CD8-positive, alpha-beta memory T cell (primary cell): ENCODE results near the gene C11orf16. TPM values are rescaled to one million over a fixed set of nuclear protein-coding genes. Genes with fewer than 3 reads are reported as not detected.
A peak's percentile ranks its signal among the peaks of the same experiment; 100 is the strongest.
"Not testable (repeated sequence)": the region's sequence is repeated elsewhere in the genome, so short reads cannot be mapped to it uniquely, and the experiment has no call there.

Experiments
- CTCF ChIA-PET: fragments of 350-600 bp; sonication (Branson Sonifier 250); formaldehyde crosslinking; loops from one replicate; lab custom pipeline; 2021; ENCODE audit warnings: antibody characterized with exemption; lab: Charles Lee
- POLR2A ChIA-PET: fragments of 350-600 bp; sonication (Branson Sonifier 250); formaldehyde crosslinking; loops from one replicate; lab custom pipeline; 2021; ENCODE audit warnings: antibody characterized with exemption; lab: Charles Lee
- DNase-seq, 5 donors: peaks; one replicate each; pipeline versions ENCODE4 v3.0.0 to v3.0.0-alpha.2; 2020 to 2022; ENCODE audit warnings: mixed read lengths in 1 of 5
- H3K27ac ChIP-seq: one replicate; pipeline ENCODE4 v1.7.0; 2013; ENCODE audit warnings: low read depth, mild to moderate bottlenecking, low read length, moderate library complexity
- H3K27me3 ChIP-seq: 2 replicates; pipeline ENCODE4 v1.7.0; 2013; ENCODE audit warnings: low read length, mild to moderate bottlenecking; ENCODE audit not compliant: insufficient read depth, poor library complexity, severe bottlenecking
- H3K36me3 ChIP-seq: 2 replicates; pipeline ENCODE4 v1.7.0; 2013; ENCODE audit warnings: mild to moderate bottlenecking, low read length, moderate library complexity; ENCODE audit not compliant: insufficient read depth
- H3K4me1 ChIP-seq: 2 replicates; pipeline ENCODE4 v1.7.0; 2013; ENCODE audit warnings: mild to moderate bottlenecking, low read length, moderate library complexity; ENCODE audit not compliant: insufficient read depth
- H3K4me3 ChIP-seq: 2 replicates; pipeline ENCODE4 v1.7.0; 2013; ENCODE audit warnings: mild to moderate bottlenecking, low read length
- H3K9me3 ChIP-seq: 2 replicates; pipeline ENCODE4 v1.7.0; 2013; ENCODE audit warnings: mild to moderate bottlenecking, low read length
- H3K27ac Mint-ChIP-seq, 8 donors: one replicate each; pipeline ENCODE4 v1.8.0; 2020 to 2021; ENCODE audit warnings: mixed read lengths in 8 of 8, mild to moderate bottlenecking in 6 of 8, inconsistent platforms in 3 of 8, moderate library complexity in 3 of 8
- H3K27me3 Mint-ChIP-seq, 2 donors: one replicate each; pipeline ENCODE4 v1.8.0; 2020 to 2021; ENCODE audit warnings: mixed read lengths in 2 of 2, mild to moderate bottlenecking in 1 of 2, moderate library complexity in 1 of 2
- H3K36me3 Mint-ChIP-seq, 3 donors: one replicate each; pipeline ENCODE4 v1.8.0; 2020 to 2021; ENCODE audit warnings: mixed read lengths in 3 of 3, inconsistent platforms in 1 of 3, mild to moderate bottlenecking in 1 of 3
- H3K4me1 Mint-ChIP-seq, 3 donors: one replicate each; pipeline ENCODE4 v1.8.0; 2020 to 2021; ENCODE audit warnings: mixed read lengths in 3 of 3, inconsistent platforms in 1 of 3, mild to moderate bottlenecking in 1 of 3
- H3K4me3 Mint-ChIP-seq, 7 donors: one replicate each; pipeline ENCODE4 v1.8.0; 2020 to 2021; ENCODE audit warnings: mixed read lengths in 7 of 7, mild to moderate bottlenecking in 6 of 7, moderate library complexity in 4 of 7, inconsistent platforms in 2 of 7
- H3K9me3 Mint-ChIP-seq, 5 donors: one replicate each; pipeline ENCODE4 v1.8.0; 2020 to 2022; ENCODE audit warnings: mixed read lengths in 5 of 5, mild to moderate bottlenecking in 3 of 5, moderate library complexity in 2 of 5, inconsistent platforms in 1 of 5
- polyA plus RNA-seq: library from polyadenylated mRNA; unstranded; fragments of 300-500 nt; fragmentation: Illumina TruSeq; gene quantifications from one replicate; pipeline ENCODE4 v1.2.3, GENCODE V29; 2021
- total RNA-seq, 2 experiments: library from RNA; stranded (reverse); gene quantifications; one replicate each; pipeline ENCODE4 v1.2.3, GENCODE V29; 2021

The C11orf16 gene
- total and polyA plus RNA-seq, 3 experiments from 2014 or later: not detected

DNA sequence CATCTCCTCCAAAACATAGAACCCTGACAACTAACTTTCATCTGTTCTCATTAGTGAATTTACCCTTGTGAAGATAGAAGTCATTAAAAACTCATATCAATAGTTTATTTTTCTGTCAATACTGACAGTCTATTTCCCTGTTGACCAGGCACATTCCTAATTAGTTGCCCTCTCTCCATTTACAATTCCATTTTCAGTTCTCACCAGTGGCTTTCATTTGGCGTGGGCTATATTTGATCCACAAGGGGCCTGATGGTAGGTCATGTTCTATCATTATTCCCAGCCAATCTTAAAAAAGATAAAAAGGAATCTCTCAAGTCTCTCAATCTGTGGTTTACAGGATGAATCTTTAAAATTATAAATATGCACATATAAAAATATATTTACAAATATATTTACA lies 25.6 kb downstream of the C11orf16 start:
- Mint-ChIP-seq H3K27ac (no peak overlapping the region), H3K27me3 (peaks cover 3 to 9% of the 10 kb centered on the region in 2 donors), H3K9me3 (no peaks in the 10 kb centered on the region), H3K4me3 (no peak overlapping the region), H3K4me1 (peaks cover 15 to 27% (median 15%) of the 10 kb centered on the region in 3 donors), H3K36me3 (peaks cover 0 to 2% (median 0%) of the 10 kb centered on the region in 3 donors)
- no peak overlapping the region for H3K27ac ChIP-seq
- no peaks in the 10 kb centered on the region for H3K9me3 ChIP-seq
- CTCF ChIA-PET: no interaction called here
- H3K4me1 ChIP-seq: peaks cover 6% of the 10 kb centered on the region
- H3K27me3 ChIP-seq: no peaks in the 10 kb centered on the region
- POLR2A ChIA-PET: no interaction called here
- H3K4me3 ChIP-seq: no peak overlapping the region
- DNase-seq: no peak
- H3K36me3 ChIP-seq: no peaks in the 10 kb centered on the region

DNA sequence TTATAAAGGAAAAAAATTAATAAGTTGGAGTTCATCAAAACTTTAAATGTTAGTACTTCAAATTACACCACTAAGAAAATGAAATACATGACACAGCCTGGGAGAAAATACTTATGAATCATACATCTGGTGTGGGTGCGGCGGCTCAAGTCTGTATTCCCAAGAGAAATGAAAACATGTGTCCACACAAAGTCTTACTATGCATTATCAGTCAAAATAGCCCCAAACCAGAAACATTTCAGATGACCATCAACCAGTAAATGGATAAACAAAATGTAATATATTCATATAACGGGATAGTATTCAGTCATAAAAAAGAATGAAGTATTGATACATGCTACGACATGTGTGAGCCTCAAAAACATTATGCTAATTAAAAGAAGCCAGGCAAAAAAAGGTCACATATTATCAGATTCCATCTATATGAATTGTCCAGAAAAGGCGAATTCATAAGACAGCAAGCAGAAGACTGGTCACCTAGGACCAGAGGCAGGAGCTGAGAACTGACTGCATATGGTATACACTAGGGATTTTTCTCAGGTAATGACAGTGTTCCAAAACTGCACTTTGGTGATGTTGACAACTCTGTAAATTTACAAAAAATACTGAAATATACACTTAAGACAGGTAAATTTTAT lies 27.1 kb downstream of the C11orf16 start:
- H3K4me3 Mint-ChIP-seq: peak overlapping the region in 1 of 7 donors; percentile 1
- Histone ChIP-seq H3K36me3 (no peaks in the 10 kb centered on the region), H3K4me1 (peaks cover 6% of the 10 kb centered on the region), H3K27me3 (no peaks in the 10 kb centered on the region), H3K27ac (no peak overlapping the region), H3K4me3 (no peak overlapping the region), H3K9me3 (no peaks in the 10 kb centered on the region)
- peaks cover 14 to 26% (median 15%) of the 10 kb centered on the region in 3 donors for H3K4me1 Mint-ChIP-seq
- H3K27me3 Mint-ChIP-seq: peaks cover 5 to 13% of the 10 kb centered on the region in 2 donors
- peaks cover 0 to 5% (median 0%) of the 10 kb centered on the region in 3 donors for H3K36me3 Mint-ChIP-seq
- DNase-seq: no peak
- CTCF ChIA-PET: no interaction called here
- POLR2A ChIA-PET: no interaction called here
- no peak overlapping the region for H3K27ac Mint-ChIP-seq
- H3K9me3 Mint-ChIP-seq: peaks cover 0 to 9% (median 5%) of the 10 kb centered on the region in 5 donors

DNA sequence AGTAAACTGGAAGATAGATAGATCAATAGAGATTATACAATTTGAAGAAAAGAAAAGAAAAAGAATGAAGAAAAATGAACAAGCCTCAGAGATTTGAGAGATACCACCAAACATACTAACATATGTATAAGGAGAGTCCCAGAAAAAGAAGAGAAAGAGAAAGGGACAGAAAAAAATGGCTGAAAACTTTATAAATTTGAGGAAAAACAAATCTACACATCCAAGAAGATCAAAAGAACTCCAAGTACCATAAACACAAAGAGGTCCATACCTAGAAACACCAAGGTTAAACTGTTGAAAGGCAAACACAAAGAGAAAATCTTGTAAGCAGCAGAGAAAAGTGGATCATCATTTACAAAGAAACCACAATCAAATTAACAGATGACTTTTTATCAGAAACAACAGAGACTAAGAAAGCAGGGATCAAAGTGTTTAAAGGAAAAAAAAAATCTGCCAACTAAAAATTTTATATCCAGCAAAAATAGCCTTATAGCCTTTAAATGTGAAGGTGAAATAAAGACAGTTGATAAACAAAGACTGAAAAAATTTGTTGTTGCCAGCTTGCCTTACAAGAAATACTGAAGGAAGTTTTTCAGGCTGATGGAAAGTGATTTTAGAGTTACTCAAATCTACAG lies 33.5 kb downstream of the C11orf16 start:
- H3K36me3 ChIP-seq: no peaks in the 10 kb centered on the region
- H3K27ac ChIP-seq: no peak overlapping the region
- Mint-ChIP-seq H3K4me1 (no peaks in the 10 kb centered on the region), H3K9me3 (peaks cover 17 to 35% (median 33%) of the 10 kb centered on the region in 5 donors), H3K36me3 (peaks cover 1 to 37% (median 7%) of the 10 kb centered on the region in 3 donors), H3K27ac (no peak overlapping the region), H3K4me3 (no peak overlapping the region), H3K27me3 (peaks cover 5 to 13% of the 10 kb centered on the region in 2 donors)
- no peak overlapping the region for H3K4me3 ChIP-seq
- CTCF ChIA-PET: no interaction called here
- H3K4me1 ChIP-seq: no peaks in the 10 kb centered on the region
- POLR2A ChIA-PET: no interaction called here
- H3K9me3 ChIP-seq: no peaks in the 10 kb centered on the region
- no peak for DNase-seq
- no peaks in the 10 kb centered on the region for H3K27me3 ChIP-seq

DNA sequence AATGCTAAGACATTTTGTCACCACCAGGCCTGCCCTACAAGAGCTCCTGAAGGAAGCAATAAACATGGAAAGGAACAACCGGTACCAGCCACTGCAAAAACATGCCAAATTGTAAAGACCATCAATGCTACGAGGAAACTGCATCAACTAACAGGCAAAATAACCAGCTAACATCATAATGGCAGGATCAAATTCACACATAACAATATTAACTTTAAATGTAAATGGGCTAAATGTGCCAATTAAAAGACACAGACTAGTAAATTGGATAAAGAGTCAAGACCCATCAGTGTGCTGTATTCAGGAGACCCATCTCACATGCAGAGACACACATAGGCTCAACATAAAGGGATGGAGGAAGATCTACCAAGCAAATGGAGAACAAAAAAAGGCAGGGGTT lies 41.6 kb downstream of the C11orf16 start:
- Mint-ChIP-seq H3K27me3 (peaks cover 17 to 43% of the 10 kb centered on the region in 2 donors), H3K36me3 (peaks cover 0 to 23% (median 5%) of the 10 kb centered on the region in 3 donors), H3K9me3 (peaks cover 0 to 30% (median 9%) of the 10 kb centered on the region in 5 donors)
- H3K9me3 ChIP-seq, H3K27ac Mint-ChIP-seq, H3K4me1 ChIP-seq, H3K4me3 Mint-ChIP-seq, DNase-seq, H3K36me3 ChIP-seq, H3K4me3 ChIP-seq, CTCF ChIA-PET, POLR2A ChIA-PET, H3K27ac ChIP-seq, H3K4me1 Mint-ChIP-seq, H3K27me3 ChIP-seq: not testable (repeated sequence)

DNA sequence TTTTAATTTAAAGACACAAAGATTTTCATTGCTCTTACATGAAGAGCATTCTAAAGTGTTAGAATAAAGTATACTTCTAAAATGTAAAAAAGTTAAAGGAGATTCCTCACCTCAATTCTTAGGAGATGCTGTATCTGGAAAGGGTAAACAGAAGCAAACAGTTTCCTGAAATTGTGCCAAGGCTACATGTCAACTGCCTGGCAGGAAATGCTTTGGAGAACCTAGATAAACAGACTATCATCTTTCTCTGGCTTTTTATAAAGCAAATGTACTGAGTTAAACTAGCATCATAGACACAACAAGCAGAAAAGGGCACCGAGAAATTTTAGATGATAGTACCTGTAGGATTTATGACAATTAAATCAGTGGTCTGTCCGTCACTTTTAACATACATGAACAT lies 46.4 kb downstream of the C11orf16 start:
- ChIA-PET POLR2A (no interaction called here), CTCF (no interaction called here)
- H3K27me3 Mint-ChIP-seq: peaks cover 15 to 42% of the 10 kb centered on the region in 2 donors
- H3K36me3 Mint-ChIP-seq: peaks cover 0 to 15% (median 5%) of the 10 kb centered on the region in 3 donors
- H3K9me3 ChIP-seq: no peaks in the 10 kb centered on the region
- no peaks in the 10 kb centered on the region for H3K4me1 ChIP-seq
- H3K27me3 ChIP-seq: no peaks in the 10 kb centered on the region
- H3K27ac Mint-ChIP-seq: no peak overlapping the region
- no peaks in the 10 kb centered on the region for H3K36me3 ChIP-seq
- no peak overlapping the region for H3K4me3 Mint-ChIP-seq
- peaks cover 0 to 18% (median 5%) of the 10 kb centered on the region in 5 donors for H3K9me3 Mint-ChIP-seq
- no peak overlapping the region for H3K4me3 ChIP-seq
- DNase-seq: no peak
- no peak overlapping the region for H3K27ac ChIP-seq
- no peaks in the 10 kb centered on the region for H3K4me1 Mint-ChIP-seq

DNA sequence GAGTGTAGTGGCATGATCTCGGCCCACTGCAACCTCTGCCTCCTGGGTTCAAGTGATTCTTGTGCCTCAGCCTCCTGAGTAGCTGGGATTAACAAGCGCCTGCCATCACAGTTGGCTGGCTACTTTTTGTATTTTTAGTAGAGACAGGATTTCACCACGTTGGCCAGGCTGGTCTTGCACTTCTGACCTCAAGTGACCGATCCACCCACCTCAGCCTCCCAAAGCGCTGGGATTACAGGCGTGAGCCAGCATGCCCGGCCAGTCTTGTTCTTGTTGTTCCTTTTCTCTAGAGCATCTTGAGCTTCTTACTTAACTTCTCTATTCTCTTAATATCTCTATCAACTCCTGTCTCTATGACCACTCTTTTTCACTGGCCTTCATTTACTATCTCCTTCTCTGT lies 51.2 kb downstream of the C11orf16 start:
- H3K27me3 Mint-ChIP-seq: peaks cover 4 to 15% of the 10 kb centered on the region in 2 donors
- H3K27ac Mint-ChIP-seq, H3K36me3 ChIP-seq, CTCF ChIA-PET, H3K4me3 Mint-ChIP-seq, H3K4me3 ChIP-seq, H3K27ac ChIP-seq, H3K4me1 ChIP-seq, H3K9me3 Mint-ChIP-seq, H3K27me3 ChIP-seq, H3K9me3 ChIP-seq, POLR2A ChIA-PET, H3K4me1 Mint-ChIP-seq, DNase-seq, H3K36me3 Mint-ChIP-seq: not testable (repeated sequence)

DNA sequence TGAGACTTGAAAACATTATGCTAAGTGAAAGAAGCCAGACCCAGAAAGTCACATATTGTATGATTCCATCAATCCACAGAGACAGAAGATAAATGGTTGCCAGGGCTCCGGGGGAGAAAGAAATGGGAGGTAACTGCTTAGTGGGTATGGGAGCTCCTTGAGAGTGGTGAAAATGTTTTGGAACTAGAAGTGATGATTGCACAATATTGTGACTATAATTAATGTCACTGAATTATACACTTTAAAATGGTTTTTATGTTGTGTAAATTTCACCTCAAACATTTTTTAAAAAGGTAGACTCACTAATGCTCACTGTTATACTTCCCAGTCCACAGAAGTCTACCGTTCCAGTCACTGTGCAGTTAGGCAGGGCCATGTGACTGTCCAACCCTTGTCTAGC lies 54.0 kb downstream of the C11orf16 start:
- H3K4me3 Mint-ChIP-seq: no peak overlapping the region
- Histone ChIP-seq H3K27me3 (no peaks in the 10 kb centered on the region), H3K4me1 (no peaks in the 10 kb centered on the region), H3K36me3 (no peaks in the 10 kb centered on the region), H3K9me3 (no peaks in the 10 kb centered on the region), H3K4me3 (no peak overlapping the region), H3K27ac (no peak overlapping the region)
- no peaks in the 10 kb centered on the region for H3K36me3 Mint-ChIP-seq
- ChIA-PET POLR2A (no interaction called here), CTCF (interaction anchor here (1.2 kb wide), 1 partner anchor 11 kb away, joined by 3 read pairs; no protein-coding TSS in a partner anchor)
- peaks cover 0 to 2% (median 0%) of the 10 kb centered on the region in 5 donors for H3K9me3 Mint-ChIP-seq
- no peak for DNase-seq
- peaks cover 0 to 6% (median 0%) of the 10 kb centered on the region in 3 donors for H3K4me1 Mint-ChIP-seq
- H3K27me3 Mint-ChIP-seq: peaks cover 11 to 16% of the 10 kb centered on the region in 2 donors
- H3K27ac Mint-ChIP-seq: no peak overlapping the region

DNA sequence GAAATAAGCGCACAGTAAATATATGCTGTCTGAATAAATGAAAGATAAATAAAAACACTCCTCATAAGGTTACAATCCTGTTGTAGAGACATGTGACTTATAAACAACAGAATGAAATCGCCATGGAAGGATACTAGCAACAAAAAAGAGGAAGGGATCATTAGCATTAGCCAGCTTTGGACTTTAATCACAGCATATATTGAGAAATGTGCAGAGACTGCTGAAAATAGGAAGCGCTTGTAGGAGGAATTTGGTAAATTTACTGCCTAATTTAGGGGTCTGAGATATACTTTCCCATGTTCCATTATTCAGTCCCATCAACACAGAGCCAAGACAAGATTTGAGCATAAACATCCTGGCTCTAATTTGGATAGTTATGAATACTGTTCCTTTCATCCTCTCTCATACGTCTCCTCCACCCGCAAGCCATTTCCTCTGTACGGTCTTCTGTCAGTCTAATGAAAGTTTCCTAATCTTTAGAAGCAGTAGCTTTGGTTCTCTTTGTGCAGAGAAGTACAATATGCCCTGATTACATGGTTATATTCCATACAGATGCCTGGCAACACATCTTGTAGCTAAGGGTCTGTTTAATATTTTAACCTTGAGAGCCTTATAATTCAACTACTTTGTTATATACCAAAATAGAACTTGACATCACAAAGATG lies 58.9 kb downstream of the C11orf16 start:
- no peaks in the 10 kb centered on the region for H3K36me3 Mint-ChIP-seq

More for the DNA sequence above, 58.9 kb downstream of the C11orf16 start:
- DNase-seq: no peak
- H3K36me3 ChIP-seq: no peaks in the 10 kb centered on the region
- no peak overlapping the region for H3K27ac ChIP-seq
- Mint-ChIP-seq H3K27me3 (peaks cover 36 to 50% of the 10 kb centered on the region in 2 donors), H3K4me3 (no peak overlapping the region), H3K27ac (no peak overlapping the region), H3K9me3 (no peaks in the 10 kb centered on the region), H3K4me1 (peaks cover 0 to 21% (median 7%) of the 10 kb centered on the region in 3 donors)
- H3K9me3 ChIP-seq: no peaks in the 10 kb centered on the region
- POLR2A ChIA-PET: no interaction called here
- CTCF ChIA-PET: interaction anchor here (0.7 kb wide), 1 partner anchor 9 kb away, joined by 3 read pairs; no protein-coding TSS in a partner anchor
- peaks cover 11% of the 10 kb centered on the region for H3K27me3 ChIP-seq
- H3K4me1 ChIP-seq: no peaks in the 10 kb centered on the region
- H3K4me3 ChIP-seq: no peak overlapping the region
